Activated T-cell treated with anti-CD3 and anti-CD28 coated beads, Interleukin-2, amount 50 U/mL, for 4 hours (primary cell): ENCODE data around the gene GPER1. TPM values are rescaled to one million over a fixed set of nuclear protein-coding genes. Genes with fewer than 3 reads are reported as not detected.
"Not testable (repeated sequence)": the region's sequence is repeated elsewhere in the genome, so short reads cannot be mapped to it uniquely, and the experiment has no call there.

Source experiments
- ATAC-seq, 2 donors: fragments of 200-7000 bp; cut with Tn5 transposase; one replicate each; pipeline ENCODE4 v1.10.0; 2021
- DNase-seq: peaks from one replicate; pipeline ENCODE4 v3.0.0-alpha.2; 2020
- H3K27me3 Mint-ChIP-seq: one replicate; pipeline ENCODE4 v1.8.0; 2021; ENCODE audit warnings: low read depth, mixed read lengths
- H3K36me3 Mint-ChIP-seq: one replicate; pipeline ENCODE4 v1.8.0; 2022; ENCODE audit warnings: mixed read lengths; ENCODE audit not compliant: insufficient read depth
- H3K4me1 Mint-ChIP-seq: one replicate; pipeline ENCODE4 v1.8.0; 2021; ENCODE audit warnings: low read depth, mixed read lengths
- H3K4me3 Mint-ChIP-seq: one replicate; pipeline ENCODE4 v1.8.0; 2021; ENCODE audit warnings: mild to moderate bottlenecking, moderate library complexity, mixed read lengths
- H3K9me3 Mint-ChIP-seq: one replicate; pipeline ENCODE4 v1.8.0; 2021; ENCODE audit warnings: mixed read lengths
- total RNA-seq, 3 donors: library from RNA; stranded (reverse); gene quantifications; one replicate each; pipeline ENCODE4 v1.2.1, GENCODE V29; 2021

Gene GPER1
- under 1 TPM; 0.08 to 0.11 (median 0.08) TPM for total RNA-seq

DNA sequence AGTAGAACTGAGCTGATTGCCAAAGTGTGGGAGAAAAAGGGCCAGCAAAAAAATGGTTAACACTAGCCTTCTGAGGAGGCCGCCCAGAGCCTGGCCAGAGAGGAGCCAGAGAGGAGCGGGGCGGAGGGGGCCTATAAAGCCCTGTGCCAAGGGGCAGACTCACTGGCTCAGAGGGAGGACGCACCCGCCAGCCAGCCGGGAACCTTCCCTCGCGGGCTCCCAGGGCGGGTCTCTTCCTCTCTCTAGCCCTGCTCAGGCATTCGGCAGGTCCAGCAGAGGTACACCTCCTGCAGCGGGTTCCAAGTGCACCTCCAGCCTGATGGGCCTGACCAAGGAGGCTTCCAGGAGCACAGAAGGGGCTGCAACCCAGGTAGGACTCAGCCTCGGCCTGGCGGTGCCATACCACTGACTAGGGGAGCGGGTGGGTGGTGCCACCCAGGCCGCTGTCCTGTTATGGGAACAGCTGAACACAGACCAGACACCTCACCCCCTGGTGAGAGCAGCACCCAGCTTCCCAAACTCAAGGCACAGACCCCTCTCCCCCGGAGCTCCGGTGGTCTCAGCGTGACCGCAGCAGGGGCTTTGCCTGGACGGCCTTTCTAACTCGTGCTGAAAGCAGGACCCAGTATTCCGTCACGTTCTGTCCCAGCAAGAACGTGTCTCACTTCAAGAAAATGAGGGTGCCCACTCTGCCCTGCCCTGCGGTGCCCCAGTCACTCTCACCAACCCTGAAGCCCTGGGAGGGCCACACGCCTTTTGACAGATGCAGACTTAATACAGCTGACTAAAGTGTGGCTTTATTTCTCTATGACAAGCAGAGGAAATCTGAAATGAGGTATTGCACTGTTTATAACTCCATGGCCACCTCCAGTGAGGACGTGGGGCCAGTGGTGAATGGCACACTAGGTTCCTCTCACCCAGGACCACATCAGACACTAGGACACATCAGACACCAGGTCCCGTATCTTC is at the start of gene GPER1:
Gene GPER1, plus strand, starts transcription at position 162 of the 969 bp plus-strand sequence. CDS start 3,616 bp downstream, outside the sequence.
- H3K4me3 Mint-ChIP-seq = peak within 1 kb of the TSS; percentile 70
- peaks cover 7% of the 10 kb centered on the region for H3K4me1 Mint-ChIP-seq
- ATAC-seq (no peak), DNase-seq (no peak)
- no peaks in the 10 kb centered on the region for H3K27me3 Mint-ChIP-seq
- no peaks in the 10 kb centered on the region for H3K9me3 Mint-ChIP-seq
- peaks cover 9% of the 10 kb centered on the region for H3K36me3 Mint-ChIP-seq

DNA sequence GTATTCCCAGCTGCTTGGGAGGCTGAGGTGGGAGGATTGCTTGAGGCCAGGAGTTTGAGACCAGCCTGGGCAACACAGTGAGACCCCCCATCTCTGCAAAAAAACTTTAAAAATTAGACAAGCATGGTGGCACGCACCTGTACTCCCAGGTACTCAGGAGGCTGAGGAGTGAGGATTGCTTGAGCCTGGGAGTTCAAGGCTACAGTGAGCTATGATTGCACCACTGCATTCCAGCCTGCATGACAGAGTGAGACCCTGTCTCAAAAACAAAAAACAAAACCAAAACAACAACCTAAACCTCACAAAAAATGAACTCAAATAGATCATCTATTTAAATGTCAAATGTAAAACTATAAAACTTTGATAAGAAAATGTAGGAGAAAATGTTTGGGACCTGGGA is 47.7 kb upstream of the GPER1 start:
- ATAC-seq, H3K4me3 Mint-ChIP-seq, H3K36me3 Mint-ChIP-seq, H3K9me3 Mint-ChIP-seq, DNase-seq: not testable (repeated sequence)
- Mint-ChIP-seq H3K4me1 (peaks cover 34% of the 10 kb centered on the region), H3K27me3 (peaks cover 21% of the 10 kb centered on the region)

DNA sequence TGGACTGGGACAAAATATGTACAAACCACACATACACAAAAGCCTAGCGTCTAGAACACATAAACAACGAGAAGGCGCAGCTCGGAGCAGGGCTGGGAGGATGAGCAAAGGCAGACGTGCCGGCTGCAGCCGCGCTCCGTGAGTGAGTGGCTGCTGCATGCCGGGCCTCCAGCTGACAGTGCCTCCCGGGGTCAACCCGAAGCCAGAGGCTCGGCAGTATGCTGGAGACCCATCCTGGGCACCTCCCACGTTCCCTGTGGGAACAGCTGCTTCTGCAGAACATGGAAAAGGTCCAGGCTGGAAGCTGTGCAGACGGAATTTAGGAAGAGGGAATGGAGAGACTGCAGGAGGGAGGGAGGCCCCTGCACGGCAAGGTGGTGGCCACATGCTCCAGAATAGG is 47.1 kb upstream of the GPER1 start:
- H3K36me3 Mint-ChIP-seq = no peaks in the 10 kb centered on the region
- peaks cover 39% of the 10 kb centered on the region for H3K4me1 Mint-ChIP-seq
- H3K27me3 Mint-ChIP-seq = peaks cover 21% of the 10 kb centered on the region
- peak overlapping the region; percentile 40 for H3K4me3 Mint-ChIP-seq
- ATAC-seq = no peak
- no peaks in the 10 kb centered on the region for H3K9me3 Mint-ChIP-seq
- no peak for DNase-seq

DNA sequence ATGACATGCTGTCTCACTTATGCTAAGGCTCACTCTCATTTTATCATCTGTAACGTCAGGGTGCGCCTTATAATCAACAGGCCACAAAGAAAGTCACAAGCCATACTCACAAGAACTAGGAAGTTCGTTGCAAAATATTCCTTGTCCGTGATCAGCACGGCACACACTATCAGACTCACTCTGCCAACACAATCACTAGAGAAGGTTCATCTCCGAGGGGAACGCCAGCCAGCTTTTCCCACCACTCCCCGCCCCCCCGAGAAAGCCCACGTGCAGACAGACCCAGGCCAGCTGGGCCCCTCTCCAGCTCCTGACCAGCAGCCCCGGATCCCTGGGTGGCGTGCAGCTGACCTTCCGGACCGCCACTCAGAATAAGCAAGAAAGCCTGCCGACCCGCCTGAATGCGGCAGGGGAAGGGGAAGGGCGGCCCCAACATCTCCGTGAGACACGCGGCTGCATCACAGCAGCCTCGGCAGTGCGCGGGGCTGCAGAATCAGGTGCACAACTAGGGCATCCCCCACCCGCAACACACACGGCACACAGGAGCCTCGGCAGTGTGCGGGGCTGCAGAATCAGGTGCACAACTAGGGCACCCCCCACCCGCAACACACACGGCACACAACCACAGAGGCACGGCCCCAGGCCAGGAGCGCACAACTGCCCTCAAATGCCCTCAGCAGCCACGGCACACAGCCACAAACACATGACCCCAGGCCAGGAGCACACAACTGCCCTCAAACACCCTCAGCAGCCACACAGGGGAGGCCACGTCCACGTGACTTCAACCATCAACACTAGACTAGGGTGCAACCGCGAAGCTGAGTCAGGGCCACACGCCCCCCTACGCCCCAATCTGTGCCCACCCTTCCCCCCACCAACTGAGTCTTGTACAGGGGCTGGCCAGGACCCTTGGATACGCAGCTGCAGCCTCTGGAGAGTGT is 46.1 kb upstream of the GPER1 start:
- H3K36me3 Mint-ChIP-seq = no peaks in the 10 kb centered on the region
- H3K4me1 Mint-ChIP-seq = peaks cover 50% of the 10 kb centered on the region
- DNase-seq (no peak), ATAC-seq (no peak)
- peaks cover 21% of the 10 kb centered on the region for H3K27me3 Mint-ChIP-seq
- no peaks in the 10 kb centered on the region for H3K9me3 Mint-ChIP-seq
- peak overlapping the region; percentile 16 for H3K4me3 Mint-ChIP-seq

DNA sequence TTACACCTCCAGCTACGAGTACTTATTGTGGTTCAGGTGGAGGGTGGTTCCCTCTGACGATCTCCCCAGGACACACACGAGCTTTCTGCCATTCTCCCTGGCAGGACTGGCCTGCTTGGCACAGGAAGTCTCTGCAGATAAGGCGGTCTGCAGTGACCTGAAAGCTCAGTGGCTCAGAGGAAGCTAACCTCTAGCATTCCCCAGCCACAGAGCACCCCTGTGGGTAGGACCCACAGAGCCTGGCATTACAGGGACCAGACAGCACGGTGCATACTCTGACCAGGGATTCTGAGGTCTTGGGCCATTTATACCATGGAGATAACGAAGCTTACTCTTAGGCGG is 45.5 kb upstream of the GPER1 start:
- no peak for DNase-seq
- Mint-ChIP-seq H3K4me3 (no peak overlapping the region), H3K9me3 (no peaks in the 10 kb centered on the region), H3K36me3 (no peaks in the 10 kb centered on the region), H3K4me1 (peaks cover 56% of the 10 kb centered on the region), H3K27me3 (peaks cover 21% of the 10 kb centered on the region)
- no peak for ATAC-seq

DNA sequence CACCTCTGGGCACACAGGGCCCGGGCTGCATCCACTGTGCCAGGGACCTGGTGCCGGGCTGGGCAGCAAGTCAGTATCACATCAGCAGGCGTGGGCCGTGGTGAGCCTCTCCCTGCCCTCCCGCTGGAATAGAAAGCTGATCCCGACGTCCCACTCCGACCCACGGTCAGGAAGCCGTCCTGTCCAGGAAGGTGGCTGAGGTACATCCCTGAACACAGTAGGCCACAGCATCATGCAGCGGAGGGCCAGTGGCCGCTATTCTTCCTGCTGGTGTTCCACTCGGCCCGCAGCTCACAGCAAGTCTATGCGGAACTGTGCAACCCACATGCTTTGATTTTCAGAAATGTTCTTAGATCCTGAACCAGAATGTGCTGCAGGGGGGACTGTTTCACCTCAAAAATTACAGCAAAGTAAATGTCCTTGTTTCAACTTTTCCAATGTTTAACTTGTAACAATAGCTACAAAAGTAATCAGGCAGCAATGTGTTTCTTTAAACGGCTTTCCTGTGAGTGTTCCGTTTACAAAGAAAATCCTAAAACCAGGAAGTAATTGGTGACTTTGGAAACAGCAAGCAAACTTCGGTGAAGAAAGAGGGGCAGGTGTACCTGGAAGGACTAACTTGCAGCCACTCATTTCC is 44.2 kb upstream of the GPER1 start:
- peaks cover 66% of the 10 kb centered on the region for H3K4me1 Mint-ChIP-seq
- peaks cover 21% of the 10 kb centered on the region for H3K27me3 Mint-ChIP-seq
- ATAC-seq = no peak

DNA sequence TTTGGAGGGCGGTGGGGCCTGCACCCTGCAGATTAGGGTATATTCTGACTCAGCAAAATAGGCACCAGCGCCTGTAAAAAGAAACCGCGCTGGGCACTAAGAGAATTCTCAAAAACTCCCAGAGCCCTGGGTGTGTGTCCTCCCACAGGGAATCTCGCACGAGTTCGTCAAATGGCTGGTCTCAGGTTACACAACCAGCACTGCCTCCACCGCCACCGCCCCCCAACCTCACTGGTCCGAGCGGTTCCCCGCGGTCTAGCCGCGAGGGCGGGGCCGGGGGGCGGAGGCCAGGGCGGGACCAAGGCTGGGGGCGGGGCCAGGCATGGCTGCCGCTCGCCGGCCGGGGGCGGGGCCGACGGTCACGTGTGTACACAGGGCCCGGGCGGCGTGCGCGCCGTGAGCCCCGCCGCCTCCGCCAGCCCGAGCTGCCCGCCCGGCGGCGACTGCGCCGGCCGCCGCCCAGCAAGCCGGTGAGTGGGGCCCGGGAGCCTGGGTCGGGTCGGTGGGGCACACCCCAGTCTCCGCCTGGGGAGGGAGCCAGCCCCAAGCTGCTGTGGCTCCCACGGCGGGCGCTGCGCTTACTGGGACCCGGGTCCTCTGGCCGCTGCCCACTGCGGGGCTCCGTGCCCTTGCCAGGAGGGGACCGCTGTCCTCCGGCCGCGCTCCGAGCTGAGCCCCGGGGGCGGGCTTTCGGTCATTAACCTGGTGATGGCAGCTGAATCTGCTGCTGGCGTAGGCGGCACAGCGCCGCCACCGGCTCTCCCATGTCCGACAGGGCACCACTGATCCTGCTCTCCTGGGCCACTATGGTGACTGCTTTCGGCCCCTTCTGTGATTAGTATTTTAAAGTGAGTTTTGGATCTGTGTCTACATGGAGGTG is 43.5 kb upstream of the GPER1 start, which contains the start of gene GPR146:
Gene GPR146, plus strand, starts transcription at position 358 of the 880 bp plus-strand sequence. CDS start 12,970 bp downstream, outside the sequence.
- Mint-ChIP-seq H3K9me3 (no peaks in the 10 kb centered on the region), H3K4me3 (peak within 1 kb of the TSS; percentile 83), H3K4me1 (peaks cover 72% of the 10 kb centered on the region), H3K27me3 (peaks cover 21% of the 10 kb centered on the region), H3K36me3 (no peaks in the 10 kb centered on the region)
- peak; percentile 90 for DNase-seq
- ATAC-seq = peak; percentile 92 to 93

More for the DNA sequence above, 44.2 kb upstream of the GPER1 start:
- Mint-ChIP-seq H3K9me3 (no peaks in the 10 kb centered on the region), H3K36me3 (no peaks in the 10 kb centered on the region), H3K4me3 (peak overlapping the region; percentile 74)
- no peak for DNase-seq

DNA sequence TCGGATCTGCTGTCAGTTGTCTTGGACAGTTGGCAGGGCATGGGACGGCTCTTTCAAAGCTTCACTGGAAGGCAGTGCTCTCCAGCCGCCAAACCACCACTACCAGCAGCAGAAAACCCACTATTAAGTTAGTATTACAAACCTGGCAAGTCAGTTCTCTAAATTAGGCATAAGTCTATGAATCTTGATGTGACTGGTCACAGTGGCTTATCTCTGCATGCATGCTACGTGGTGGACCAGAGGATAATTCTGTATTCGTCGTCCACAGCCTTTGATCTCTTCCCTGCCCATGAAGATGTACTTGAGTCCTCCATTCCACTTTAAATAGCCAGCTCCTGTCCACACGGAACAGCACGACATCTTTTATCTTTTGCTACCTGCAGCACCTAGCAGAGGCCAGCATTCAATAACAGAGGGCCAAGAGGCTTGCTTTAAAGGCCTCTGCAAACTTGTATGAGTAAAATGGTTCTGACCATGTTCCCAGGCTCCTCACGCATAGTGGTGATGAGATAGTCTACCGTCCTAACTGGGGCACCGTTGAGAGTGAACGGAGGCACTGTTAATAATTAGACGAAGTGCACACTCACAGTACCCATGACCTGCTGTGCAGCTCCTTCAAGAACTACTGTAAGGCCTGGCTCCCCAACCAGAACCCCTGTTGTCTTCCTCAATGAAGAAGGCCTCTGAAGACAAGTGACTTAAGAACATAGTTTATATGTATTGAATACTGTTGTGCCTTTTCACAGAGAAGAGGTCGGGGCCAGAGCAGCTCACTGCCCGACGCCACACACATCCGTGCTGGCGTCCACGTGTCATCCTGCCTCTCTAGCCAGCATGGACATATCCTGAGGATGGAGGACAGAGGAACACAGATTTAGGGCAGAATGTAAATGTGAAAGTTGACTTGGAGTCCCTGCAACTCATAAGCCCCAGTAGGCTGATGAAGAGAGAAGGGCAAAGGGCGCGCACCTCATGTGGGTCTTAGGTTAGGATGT is 42.5 kb upstream of the GPER1 start:
- H3K4me3 Mint-ChIP-seq = peak overlapping the region; percentile 83
- H3K27me3 Mint-ChIP-seq = peaks cover 18% of the 10 kb centered on the region
- H3K4me1 Mint-ChIP-seq = peaks cover 74% of the 10 kb centered on the region
- ATAC-seq (no peak), DNase-seq (no peak)
- no peaks in the 10 kb centered on the region for H3K9me3 Mint-ChIP-seq
- no peaks in the 10 kb centered on the region for H3K36me3 Mint-ChIP-seq

DNA sequence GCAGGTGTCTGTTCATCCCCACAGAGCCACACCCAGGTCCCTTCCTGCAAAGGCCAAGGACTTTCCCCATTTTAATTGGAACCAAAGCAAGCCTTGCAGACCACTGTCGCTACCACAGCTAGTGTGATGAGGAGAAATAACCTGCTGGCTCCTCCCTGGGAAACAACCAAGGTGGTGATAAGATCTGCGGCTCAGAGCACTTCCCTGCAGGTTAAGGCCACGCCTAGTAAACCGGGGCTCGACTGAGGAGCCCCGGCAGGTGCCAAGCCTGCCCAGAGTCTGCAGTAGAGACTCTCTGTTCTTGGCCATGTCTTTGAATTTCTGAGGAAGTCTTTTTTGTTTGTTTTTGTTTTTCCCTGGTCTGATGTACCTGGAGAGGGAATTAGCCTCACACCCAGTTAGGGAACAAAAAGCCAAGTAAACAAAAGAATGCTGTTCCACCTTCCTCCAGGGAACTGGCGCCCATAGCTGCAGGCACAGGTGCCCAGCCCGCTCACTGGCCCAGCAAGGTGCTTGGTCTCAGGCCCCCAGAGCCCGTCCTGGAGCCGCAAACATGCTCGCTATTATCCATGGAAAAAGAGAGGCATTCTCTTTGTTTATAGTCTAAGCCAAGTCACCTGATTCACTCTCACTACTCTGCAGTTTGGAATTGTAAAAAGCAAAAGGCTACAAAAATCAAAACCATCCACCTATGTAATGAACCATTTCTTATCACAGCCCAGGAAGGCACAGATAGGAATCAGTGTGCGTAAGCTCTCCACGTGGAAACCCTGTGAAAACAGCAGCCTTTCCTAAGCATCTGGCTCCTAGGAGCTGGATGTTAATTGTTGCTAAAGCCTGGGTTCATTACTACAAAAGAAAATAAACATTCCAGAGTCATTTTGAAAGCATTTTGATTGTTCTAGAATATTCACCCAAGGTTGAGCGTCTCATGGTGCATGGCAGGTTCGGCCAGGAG is 40.9 kb upstream of the GPER1 start:
- ATAC-seq (no peak), DNase-seq (peak; percentile 26)
- H3K4me3 Mint-ChIP-seq = peak overlapping the region; percentile 26
- no peaks in the 10 kb centered on the region for H3K9me3 Mint-ChIP-seq
- peaks cover 63% of the 10 kb centered on the region for H3K4me1 Mint-ChIP-seq
- peaks cover 5% of the 10 kb centered on the region for H3K27me3 Mint-ChIP-seq
- H3K36me3 Mint-ChIP-seq = no peaks in the 10 kb centered on the region

DNA sequence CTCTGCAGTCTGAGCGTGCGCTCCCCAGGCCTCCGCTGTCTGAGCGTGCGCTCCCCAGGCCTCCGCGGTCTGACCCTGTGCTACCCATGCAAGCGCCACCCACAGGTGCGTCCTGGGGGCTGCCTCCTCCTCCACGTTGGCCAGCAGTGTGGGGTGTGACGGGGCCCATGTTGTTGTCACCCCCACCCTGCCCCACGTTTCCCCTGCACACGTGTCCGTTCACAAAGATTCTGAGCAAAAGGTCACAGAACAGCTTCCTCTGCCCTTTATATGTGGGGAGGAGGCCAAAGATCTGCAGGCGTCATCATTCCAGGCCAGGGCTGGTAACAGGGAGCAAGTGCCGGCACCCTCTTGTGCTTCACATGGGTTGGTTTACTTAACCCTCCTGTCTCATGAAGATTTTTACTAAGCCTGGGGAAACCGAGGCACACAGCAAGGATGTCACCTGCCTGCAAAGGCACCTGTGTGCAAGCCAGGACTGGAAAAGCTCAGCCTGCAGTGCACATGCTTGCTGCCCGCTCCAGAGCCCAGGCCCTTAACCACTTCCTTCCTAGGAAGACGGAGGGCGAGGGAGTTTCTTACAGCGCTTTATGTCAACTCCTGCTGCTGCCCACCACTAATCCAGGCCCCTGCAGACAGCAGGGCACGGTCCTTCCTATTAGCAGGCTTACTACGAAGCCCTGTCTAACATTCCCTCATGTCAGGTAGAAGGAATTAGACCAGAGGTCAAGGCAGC is 38.7 kb upstream of the GPER1 start:
- no peak overlapping the region for H3K4me3 Mint-ChIP-seq
- H3K4me1 Mint-ChIP-seq = peaks cover 47% of the 10 kb centered on the region
- ATAC-seq (no peak), DNase-seq (no peak)
- no peaks in the 10 kb centered on the region for H3K9me3 Mint-ChIP-seq
- no peaks in the 10 kb centered on the region for H3K27me3 Mint-ChIP-seq
- no peaks in the 10 kb centered on the region for H3K36me3 Mint-ChIP-seq

DNA sequence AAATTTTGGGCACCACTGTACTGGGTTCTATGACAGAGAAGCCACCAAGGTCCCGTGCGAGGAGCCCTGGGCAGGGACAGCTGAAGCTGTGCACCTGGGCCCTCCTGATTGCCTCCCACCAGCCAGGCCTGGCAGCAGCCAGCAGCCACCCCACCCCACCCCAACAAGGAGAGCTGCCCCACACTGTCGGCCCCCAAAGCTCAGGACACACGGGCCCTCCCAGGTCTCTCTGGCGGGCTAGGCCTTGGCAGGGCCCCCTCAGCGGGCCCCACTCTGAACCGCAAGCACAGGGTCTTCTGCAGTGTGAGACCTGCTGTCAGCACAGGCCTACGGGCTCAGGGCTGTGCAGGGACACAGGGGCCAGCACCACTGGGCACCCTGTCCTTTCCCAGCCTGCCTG is 38.1 kb upstream of the GPER1 start:
- Mint-ChIP-seq H3K9me3 (no peaks in the 10 kb centered on the region), H3K36me3 (no peaks in the 10 kb centered on the region), H3K4me3 (no peak overlapping the region), H3K4me1 (peaks cover 50% of the 10 kb centered on the region), H3K27me3 (no peaks in the 10 kb centered on the region)
- no peak for DNase-seq
- no peak for ATAC-seq
